Tibial nerve (tissue), 4 donors: ENCODE data around the gene EPHA7.

Source experiments
- CTCF ChIP-seq, 5 experiments: fragments of 200-600 bp in 3 of 5; fragments of 450-650 bp in 2 of 5; sonication (generic) in 3 of 5; IDR thresholded peaks; one replicate each; pipeline ENCODE4 v1.5.1; 2016 to 2019; ENCODE audit warnings: antibody characterized with exemption in 5 of 5, mild to moderate bottlenecking in 3 of 5, moderate library complexity in 2 of 5
- EP300 ChIP-seq, 2 donors: sonication (generic); formaldehyde crosslinking; IDR thresholded peaks; one replicate each; pipeline ENCODE4 v1.6.1; 2017; ENCODE audit warnings: antibody characterized with exemption in 2 of 2, mild to moderate bottlenecking in 1 of 2
- POLR2A ChIP-seq, 2 donors: fragments of 450-650 bp; IDR thresholded peaks; one replicate each; pipeline ENCODE4 v1.6.1; 2017; ENCODE audit warnings: antibody characterized with exemption in 2 of 2, mild to moderate bottlenecking in 2 of 2, moderate library complexity in 2 of 2

GRCh38 chr6:93293872-93294271 lies 125.5 kb downstream of the EPHA7 start:
- TF ChIP-seq CTCF (IDR thresholded peaks at IDR 0.05) (no peak), POLR2A (IDR thresholded peaks at IDR 0.05) (no peak), EP300 (IDR thresholded peaks at IDR 0.05) (no peak)
